IMR-90 (cell line): ENCODE measurements around the gene DCHS1.

Experiments
- CEBPB ChIP-seq: IDR thresholded peaks from 2 replicates; pipeline ENCODE4 v1.6.1; 2012; ENCODE audit warnings: low read depth, low read length, improper control_type of control experiment
- POLR2A ChIP-seq: IDR thresholded peaks from 2 replicates; pipeline ENCODE4 v1.6.1; 2012; ENCODE audit warnings: mild to moderate bottlenecking, low read depth, low read length
- RCOR1 ChIP-seq: IDR thresholded peaks from 2 replicates; pipeline ENCODE4 v1.6.1; 2012; ENCODE audit warnings: mild to moderate bottlenecking, low read length, improper control_type of control experiment; ENCODE audit not compliant: insufficient replicate concordance
- TF ChIP-seq, protein P1 (sequence below): conservative IDR thresholded peaks from 2 replicates; pipeline ENCODE4 v1.5.1; 2012; ENCODE audit warnings: mild to moderate bottlenecking, low read depth, low read length, improper control_type of control experiment

DNA sequence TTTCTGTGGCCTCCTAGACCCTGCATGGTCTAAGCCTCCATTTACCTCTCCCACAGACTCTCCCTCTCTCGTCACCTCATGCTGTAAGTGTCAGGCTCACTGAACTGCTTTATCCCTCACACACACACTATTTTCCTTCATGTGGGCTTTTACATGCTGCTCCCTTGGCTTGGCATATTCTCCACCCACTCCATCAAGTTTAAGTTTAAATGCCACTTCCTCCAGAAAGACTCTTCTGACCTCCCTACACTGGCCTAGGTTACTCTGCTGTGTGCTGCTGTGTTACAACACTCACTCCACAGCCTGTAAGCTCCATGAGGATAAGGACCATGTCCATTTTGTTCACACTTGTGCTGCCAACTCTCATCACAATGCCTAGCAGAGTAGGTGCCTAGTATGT is 2.5 kb downstream of the DCHS1 start:
- TF ChIP-seq, protein P1, sequence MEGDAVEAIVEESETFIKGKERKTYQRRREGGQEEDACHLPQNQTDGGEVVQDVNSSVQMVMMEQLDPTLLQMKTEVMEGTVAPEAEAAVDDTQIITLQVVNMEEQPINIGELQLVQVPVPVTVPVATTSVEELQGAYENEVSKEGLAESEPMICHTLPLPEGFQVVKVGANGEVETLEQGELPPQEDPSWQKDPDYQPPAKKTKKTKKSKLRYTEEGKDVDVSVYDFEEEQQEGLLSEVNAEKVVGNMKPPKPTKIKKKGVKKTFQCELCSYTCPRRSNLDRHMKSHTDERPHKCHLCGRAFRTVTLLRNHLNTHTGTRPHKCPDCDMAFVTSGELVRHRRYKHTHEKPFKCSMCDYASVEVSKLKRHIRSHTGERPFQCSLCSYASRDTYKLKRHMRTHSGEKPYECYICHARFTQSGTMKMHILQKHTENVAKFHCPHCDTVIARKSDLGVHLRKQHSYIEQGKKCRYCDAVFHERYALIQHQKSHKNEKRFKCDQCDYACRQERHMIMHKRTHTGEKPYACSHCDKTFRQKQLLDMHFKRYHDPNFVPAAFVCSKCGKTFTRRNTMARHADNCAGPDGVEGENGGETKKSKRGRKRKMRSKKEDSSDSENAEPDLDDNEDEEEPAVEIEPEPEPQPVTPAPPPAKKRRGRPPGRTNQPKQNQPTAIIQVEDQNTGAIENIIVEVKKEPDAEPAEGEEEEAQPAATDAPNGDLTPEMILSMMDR = no peak
- TF ChIP-seq CEBPB (no peak), POLR2A (no peak), RCOR1 (no peak)
